ENCODE measurements around the gene ID1. TPM values are rescaled to one million over a fixed set of nuclear protein-coding genes. Genes with fewer than 3 reads are reported as not detected.

The ID1 gene
- total and polyA plus RNA-seq, 2 experiments from 2014 or later: 221 to 479 TPM

DNA sequence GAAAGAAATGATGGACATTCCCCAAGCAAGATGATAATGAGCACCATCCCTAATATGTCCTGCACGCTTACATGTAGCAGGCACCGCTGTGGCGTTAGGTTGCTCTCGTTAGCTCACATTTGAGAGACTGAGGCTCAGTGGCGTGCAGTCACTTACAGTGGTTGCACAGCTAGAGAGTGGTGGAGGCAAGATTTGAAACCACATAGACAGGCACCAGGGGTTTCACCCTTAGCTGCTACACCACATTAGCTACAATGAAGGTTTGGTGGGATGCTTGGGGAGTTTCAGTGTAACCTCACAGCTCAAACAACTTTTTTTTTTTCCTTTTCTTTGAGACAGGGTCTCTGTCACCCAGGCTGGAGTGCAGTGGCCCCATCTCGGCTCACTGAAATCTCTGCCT is 36.3 kb downstream of the ID1 start:
- no peak overlapping the region for H3K27ac Mint-ChIP-seq
- ATAC-seq: no peak
- no peak overlapping the region for H3K4me2 ChIP-seq

More for the DNA sequence above, 36.3 kb downstream of the ID1 start:
- Histone ChIP-seq H3K79me2 (replicated peaks; ENCODE audit: insufficient read depth) (no peaks in the 10 kb centered on the region), H3K9me2 (ENCODE audit: insufficient read depth) (no peaks in the 10 kb centered on the region), H4K20me1 (replicated peaks; ENCODE audit: insufficient read depth) (no peaks in the 10 kb centered on the region; the same call in 1 of the 2 replicates), H3K27ac (ENCODE audit: low read depth) (no peak overlapping the region), H3K27me3 (ENCODE audit: insufficient read depth) (peaks cover 9% of the 10 kb centered on the region), H3K36me3 (ENCODE audit: insufficient read depth) (no peaks in the 10 kb centered on the region), H3F3A (replicated peaks; ENCODE audit: low read depth) (peaks cover 13% of the 10 kb centered on the region; the same call in 1 of the 2 replicates), H3K4me1 (ENCODE audit: insufficient read depth) (peaks cover 9% of the 10 kb centered on the region), H2AFZ (no peak overlapping the region), H3K4me3 (no peak overlapping the region)
- Mint-ChIP-seq H3K4me3 (no peak overlapping the region), H3K27me3 (ENCODE audit: insufficient read depth, low read depth, poor library complexity) (peaks cover 4% of the 10 kb centered on the region), H3K36me3 (ENCODE audit: low read depth) (no peaks in the 10 kb centered on the region), H3K9me3 (no peaks in the 10 kb centered on the region), H3K4me1 (peaks cover 3% of the 10 kb centered on the region; the same call in 1 of the 3 replicates)
- DNase-seq (ENCODE audit: low spot score): no peak
- TF ChIP-seq EZH2 (IDR thresholded peaks at IDR 0.05; ENCODE audit: low read depth, unreplicated experiment): no peak
- no peak for TF ChIP-seq JUNB (IDR thresholded peaks at IDR 0.05; ENCODE audit: unreplicated experiment)
- TF ChIP-seq STAT1 (IDR thresholded peaks at IDR 0.05; ENCODE audit: unreplicated experiment): no peak
- TF ChIP-seq, protein P1, sequence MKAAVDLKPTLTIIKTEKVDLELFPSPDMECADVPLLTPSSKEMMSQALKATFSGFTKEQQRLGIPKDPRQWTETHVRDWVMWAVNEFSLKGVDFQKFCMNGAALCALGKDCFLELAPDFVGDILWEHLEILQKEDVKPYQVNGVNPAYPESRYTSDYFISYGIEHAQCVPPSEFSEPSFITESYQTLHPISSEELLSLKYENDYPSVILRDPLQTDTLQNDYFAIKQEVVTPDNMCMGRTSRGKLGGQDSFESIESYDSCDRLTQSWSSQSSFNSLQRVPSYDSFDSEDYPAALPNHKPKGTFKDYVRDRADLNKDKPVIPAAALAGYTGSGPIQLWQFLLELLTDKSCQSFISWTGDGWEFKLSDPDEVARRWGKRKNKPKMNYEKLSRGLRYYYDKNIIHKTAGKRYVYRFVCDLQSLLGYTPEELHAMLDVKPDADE (IDR thresholded peaks at IDR 0.05): no peak
- TF ChIP-seq ZNF114 (CRISPR knock-in tag; IDR thresholded peaks at IDR 0.05): no peak
- no peak for TF ChIP-seq POLR2AphosphoS5 (IDR thresholded peaks at IDR 0.05; ENCODE audit: low read depth)
- TF ChIP-seq, protein P2, sequence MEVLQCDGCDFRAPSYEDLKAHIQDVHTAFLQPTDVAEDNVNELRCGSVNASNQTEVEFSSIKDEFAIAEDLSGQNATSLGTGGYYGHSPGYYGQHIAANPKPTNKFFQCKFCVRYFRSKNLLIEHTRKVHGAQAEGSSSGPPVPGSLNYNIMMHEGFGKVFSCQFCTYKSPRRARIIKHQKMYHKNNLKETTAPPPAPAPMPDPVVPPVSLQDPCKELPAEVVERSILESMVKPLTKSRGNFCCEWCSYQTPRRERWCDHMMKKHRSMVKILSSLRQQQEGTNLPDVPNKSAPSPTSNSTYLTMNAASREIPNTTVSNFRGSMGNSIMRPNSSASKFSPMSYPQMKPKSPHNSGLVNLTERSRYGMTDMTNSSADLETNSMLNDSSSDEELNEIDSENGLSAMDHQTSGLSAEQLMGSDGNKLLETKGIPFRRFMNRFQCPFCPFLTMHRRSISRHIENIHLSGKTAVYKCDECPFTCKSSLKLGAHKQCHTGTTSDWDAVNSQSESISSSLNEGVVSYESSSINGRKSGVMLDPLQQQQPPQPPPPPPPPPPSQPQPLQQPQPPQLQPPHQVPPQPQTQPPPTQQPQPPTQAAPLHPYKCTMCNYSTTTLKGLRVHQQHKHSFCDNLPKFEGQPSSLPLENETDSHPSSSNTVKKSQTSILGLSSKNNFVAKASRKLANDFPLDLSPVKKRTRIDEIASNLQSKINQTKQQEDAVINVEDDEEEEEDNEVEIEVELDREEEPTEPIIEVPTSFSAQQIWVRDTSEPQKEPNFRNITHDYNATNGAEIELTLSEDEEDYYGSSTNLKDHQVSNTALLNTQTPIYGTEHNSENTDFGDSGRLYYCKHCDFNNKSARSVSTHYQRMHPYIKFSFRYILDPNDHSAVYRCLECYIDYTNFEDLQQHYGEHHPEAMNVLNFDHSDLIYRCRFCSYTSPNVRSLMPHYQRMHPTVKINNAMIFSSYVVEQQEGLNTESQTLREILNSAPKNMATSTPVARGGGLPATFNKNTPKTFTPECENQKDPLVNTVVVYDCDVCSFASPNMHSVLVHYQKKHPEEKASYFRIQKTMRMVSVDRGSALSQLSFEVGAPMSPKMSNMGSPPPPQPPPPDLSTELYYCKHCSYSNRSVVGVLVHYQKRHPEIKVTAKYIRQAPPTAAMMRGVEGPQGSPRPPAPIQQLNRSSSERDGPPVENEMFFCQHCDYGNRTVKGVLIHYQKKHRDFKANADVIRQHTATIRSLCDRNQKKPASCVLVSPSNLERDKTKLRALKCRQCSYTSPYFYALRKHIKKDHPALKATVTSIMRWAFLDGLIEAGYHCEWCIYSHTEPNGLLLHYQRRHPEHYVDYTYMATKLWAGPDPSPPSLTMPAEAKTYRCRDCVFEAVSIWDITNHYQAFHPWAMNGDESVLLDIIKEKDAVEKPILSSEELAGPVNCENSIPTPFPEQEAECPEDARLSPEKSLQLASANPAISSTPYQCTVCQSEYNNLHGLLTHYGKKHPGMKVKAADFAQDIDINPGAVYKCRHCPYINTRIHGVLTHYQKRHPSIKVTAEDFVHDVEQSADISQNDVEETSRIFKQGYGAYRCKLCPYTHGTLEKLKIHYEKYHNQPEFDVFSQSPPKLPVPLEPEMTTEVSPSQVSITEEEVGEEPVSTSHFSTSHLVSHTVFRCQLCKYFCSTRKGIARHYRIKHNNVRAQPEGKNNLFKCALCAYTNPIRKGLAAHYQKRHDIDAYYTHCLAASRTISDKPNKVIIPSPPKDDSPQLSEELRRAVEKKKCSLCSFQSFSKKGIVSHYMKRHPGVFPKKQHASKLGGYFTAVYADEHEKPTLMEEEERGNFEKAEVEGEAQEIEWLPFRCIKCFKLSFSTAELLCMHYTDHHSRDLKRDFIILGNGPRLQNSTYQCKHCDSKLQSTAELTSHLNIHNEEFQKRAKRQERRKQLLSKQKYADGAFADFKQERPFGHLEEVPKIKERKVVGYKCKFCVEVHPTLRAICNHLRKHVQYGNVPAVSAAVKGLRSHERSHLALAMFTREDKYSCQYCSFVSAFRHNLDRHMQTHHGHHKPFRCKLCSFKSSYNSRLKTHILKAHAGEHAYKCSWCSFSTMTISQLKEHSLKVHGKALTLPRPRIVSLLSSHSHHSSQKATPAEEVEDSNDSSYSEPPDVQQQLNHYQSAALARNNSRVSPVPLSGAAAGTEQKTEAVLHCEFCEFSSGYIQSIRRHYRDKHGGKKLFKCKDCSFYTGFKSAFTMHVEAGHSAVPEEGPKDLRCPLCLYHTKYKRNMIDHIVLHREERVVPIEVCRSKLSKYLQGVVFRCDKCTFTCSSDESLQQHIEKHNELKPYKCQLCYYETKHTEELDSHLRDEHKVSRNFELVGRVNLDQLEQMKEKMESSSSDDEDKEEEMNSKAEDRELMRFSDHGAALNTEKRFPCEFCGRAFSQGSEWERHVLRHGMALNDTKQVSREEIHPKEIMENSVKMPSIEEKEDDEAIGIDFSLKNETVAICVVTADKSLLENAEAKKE (CRISPR knock-in tag; IDR thresholded peaks at IDR 0.05): no peak
- no peak for TF ChIP-seq ZNF331 (CRISPR knock-in tag; IDR thresholded peaks at IDR 0.05; ENCODE audit: low read depth)
- no peak for TF ChIP-seq CREB1 (CRISPR knock-in tag; IDR thresholded peaks at IDR 0.05; ENCODE audit: low read depth)
- TF ChIP-seq, protein P3, sequence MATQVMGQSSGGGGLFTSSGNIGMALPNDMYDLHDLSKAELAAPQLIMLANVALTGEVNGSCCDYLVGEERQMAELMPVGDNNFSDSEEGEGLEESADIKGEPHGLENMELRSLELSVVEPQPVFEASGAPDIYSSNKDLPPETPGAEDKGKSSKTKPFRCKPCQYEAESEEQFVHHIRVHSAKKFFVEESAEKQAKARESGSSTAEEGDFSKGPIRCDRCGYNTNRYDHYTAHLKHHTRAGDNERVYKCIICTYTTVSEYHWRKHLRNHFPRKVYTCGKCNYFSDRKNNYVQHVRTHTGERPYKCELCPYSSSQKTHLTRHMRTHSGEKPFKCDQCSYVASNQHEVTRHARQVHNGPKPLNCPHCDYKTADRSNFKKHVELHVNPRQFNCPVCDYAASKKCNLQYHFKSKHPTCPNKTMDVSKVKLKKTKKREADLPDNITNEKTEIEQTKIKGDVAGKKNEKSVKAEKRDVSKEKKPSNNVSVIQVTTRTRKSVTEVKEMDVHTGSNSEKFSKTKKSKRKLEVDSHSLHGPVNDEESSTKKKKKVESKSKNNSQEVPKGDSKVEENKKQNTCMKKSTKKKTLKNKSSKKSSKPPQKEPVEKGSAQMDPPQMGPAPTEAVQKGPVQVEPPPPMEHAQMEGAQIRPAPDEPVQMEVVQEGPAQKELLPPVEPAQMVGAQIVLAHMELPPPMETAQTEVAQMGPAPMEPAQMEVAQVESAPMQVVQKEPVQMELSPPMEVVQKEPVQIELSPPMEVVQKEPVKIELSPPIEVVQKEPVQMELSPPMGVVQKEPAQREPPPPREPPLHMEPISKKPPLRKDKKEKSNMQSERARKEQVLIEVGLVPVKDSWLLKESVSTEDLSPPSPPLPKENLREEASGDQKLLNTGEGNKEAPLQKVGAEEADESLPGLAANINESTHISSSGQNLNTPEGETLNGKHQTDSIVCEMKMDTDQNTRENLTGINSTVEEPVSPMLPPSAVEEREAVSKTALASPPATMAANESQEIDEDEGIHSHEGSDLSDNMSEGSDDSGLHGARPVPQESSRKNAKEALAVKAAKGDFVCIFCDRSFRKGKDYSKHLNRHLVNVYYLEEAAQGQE (IDR thresholded peaks at IDR 0.05; ENCODE audit: unreplicated experiment): no peak
- TF ChIP-seq EZH2phosphoT487 (IDR thresholded peaks at IDR 0.05; ENCODE audit: unreplicated experiment): no peak
- TF ChIP-seq, protein P4, sequence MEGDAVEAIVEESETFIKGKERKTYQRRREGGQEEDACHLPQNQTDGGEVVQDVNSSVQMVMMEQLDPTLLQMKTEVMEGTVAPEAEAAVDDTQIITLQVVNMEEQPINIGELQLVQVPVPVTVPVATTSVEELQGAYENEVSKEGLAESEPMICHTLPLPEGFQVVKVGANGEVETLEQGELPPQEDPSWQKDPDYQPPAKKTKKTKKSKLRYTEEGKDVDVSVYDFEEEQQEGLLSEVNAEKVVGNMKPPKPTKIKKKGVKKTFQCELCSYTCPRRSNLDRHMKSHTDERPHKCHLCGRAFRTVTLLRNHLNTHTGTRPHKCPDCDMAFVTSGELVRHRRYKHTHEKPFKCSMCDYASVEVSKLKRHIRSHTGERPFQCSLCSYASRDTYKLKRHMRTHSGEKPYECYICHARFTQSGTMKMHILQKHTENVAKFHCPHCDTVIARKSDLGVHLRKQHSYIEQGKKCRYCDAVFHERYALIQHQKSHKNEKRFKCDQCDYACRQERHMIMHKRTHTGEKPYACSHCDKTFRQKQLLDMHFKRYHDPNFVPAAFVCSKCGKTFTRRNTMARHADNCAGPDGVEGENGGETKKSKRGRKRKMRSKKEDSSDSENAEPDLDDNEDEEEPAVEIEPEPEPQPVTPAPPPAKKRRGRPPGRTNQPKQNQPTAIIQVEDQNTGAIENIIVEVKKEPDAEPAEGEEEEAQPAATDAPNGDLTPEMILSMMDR (conservative IDR thresholded peaks at IDR 0.05; ENCODE audit: low read depth in 2 of 2): no peak
- no peak for TF ChIP-seq NANOG (IDR thresholded peaks at IDR 0.05; ENCODE audit: borderline replicate concordance)
